Stomach (tissue), 9 donors: ENCODE measurements around the gene TRIO. TPM values are rescaled to one million over a fixed set of nuclear protein-coding genes. Genes with fewer than 3 reads are reported as not detected.

Source experiments
- DNase-seq, 2 donors: peaks; one replicate each; pipeline versions ENCODE4 v3.0.0 to v3.0.0-alpha.2; 2013 to 2019
- H3K27ac ChIP-seq, 5 donors: fragments of 200-600 bp in 4 of 5; sonication (generic) in 4 of 5; one replicate each; pipeline ENCODE4 v1.5.1; 2013 to 2019; ENCODE audit warnings: mild to moderate bottlenecking in 1 of 5, moderate library complexity in 1 of 5
- H3K27me3 ChIP-seq, 3 donors: fragments of 200-600 bp; sonication (generic); one replicate each; pipeline ENCODE4 v1.5.1; 2017 to 2019; ENCODE audit warnings: mixed run types in 1 of 3
- H3K36me3 ChIP-seq, 4 donors: fragments of 200-600 bp; sonication (generic); 1 replicate in 3 of 4; 2 replicates in 1 of 4; pipeline ENCODE4 v1.5.1; 2016 to 2019
- H3K4me1 ChIP-seq, 4 donors: fragments of 200-600 bp; sonication (generic); one replicate each; pipeline ENCODE4 v1.5.1; 2016 to 2019
- H3K4me3 ChIP-seq, 4 donors: fragments of 200-600 bp; sonication (generic) in 3 of 4; one replicate each; pipeline ENCODE4 v1.5.1; 2016 to 2019; ENCODE audit warnings: mild to moderate bottlenecking in 1 of 4
- H3K9me3 ChIP-seq, 4 donors: fragments of 200-600 bp; sonication (generic); one replicate each; pipeline ENCODE4 v1.5.1; 2016 to 2019
- CTCF ChIP-seq, 7 experiments: fragments of 450-650 bp in 4 of 7; fragments of 200-600 bp in 3 of 7; sonication (generic) in 3 of 7; IDR thresholded peaks; one replicate each; pipeline ENCODE4 v1.5.1; 2016 to 2019; ENCODE audit warnings: antibody characterized with exemption in 7 of 7, control low read depth in 2 of 7, mild to moderate bottlenecking in 1 of 7
- EP300 ChIP-seq: sonication (generic); formaldehyde crosslinking; IDR thresholded peaks from one replicate; pipeline ENCODE4 v1.6.1; 2017; ENCODE audit warnings: antibody characterized with exemption
- POLR2A ChIP-seq, 4 donors: fragments of 450-650 bp; IDR thresholded peaks; one replicate each; pipeline ENCODE4 v1.6.1; 2016; ENCODE audit warnings: antibody characterized with exemption in 4 of 4, control low read depth in 2 of 4, mild to moderate bottlenecking in 1 of 4, moderate library complexity in 1 of 4
- POLR2AphosphoS5 ChIP-seq, 3 donors: sonication (generic); formaldehyde crosslinking; IDR thresholded peaks; one replicate each; pipeline ENCODE4 v1.6.1; 2016; ENCODE audit warnings: antibody characterized with exemption in 3 of 3
- WGBS, 5 donors: extraction: QIAGEN DNeasy Blood & Tissue Kit in 3 of 5; methylation state at CpG; one replicate each; pipeline versions ENCODE4 v1.1.5 to v1.1.7; 2013 to 2018; 5-methylcytosine and 5-hydroxymethylcytosine counted together
- intact Hi-C: fragments of 100-400 bp; cut with DNase I; formaldehyde crosslinking; loops from one replicate; pipeline ENCODE4 v1.15.1; 2023; ENCODE audit warnings: low total_unique reads
- polyA plus RNA-seq, 3 donors: library from polyadenylated mRNA; stranded (reverse); fragments of 200-250 nt; gene quantifications; one replicate each; pipeline ENCODE4 v1.2.3, GENCODE V29; 2013
- total RNA-seq, 5 donors: library from RNA; depleted of rRNA; stranded (reverse); fragments of >200 nt; gene quantifications; one replicate each; pipeline versions ENCODE4 v1.1.0 to v1.2.3, GENCODE V29; 2014 to 2016
- donor health status: healthy with polysubstance abuse.
- donor health status: Bipolar disorder and iron deficiency.
- donor health status: healthy.

Gene TRIO
- total and polyA plus RNA-seq, 8 donors, result 9.9 to 558 (median 127) TPM

GRCh38 chr5:14173377-14174229, 30.5 kb downstream of the TRIO start:
- peak overlapping the region in 3 of 5 donors; percentile 28 to 49 (median 48) for H3K27ac ChIP-seq
- no peak for DNase-seq
- H3K9me3 ChIP-seq, result no peaks in the 10 kb centered on the region
- no peaks in the 10 kb centered on the region for H3K27me3 ChIP-seq
- H3K4me1 ChIP-seq, result peaks cover 28 to 84% (median 56%) of the 10 kb centered on the region in 4 donors
- peak overlapping the region in 1 of 4 donors; percentile 25 for H3K4me3 ChIP-seq
- H3K36me3 ChIP-seq, result no peaks in the 10 kb centered on the region
- TF ChIP-seq POLR2A (IDR thresholded peaks at IDR 0.05), result no peak
- TF ChIP-seq EP300, result no peak
- no peak for TF ChIP-seq CTCF (IDR thresholded peaks at IDR 0.05)
- no peak for TF ChIP-seq POLR2AphosphoS5 (IDR thresholded peaks at IDR 0.05)
- intact Hi-C loops, result no loop called here
- WGBS, 5 donors, result 79 to 86% (median 81%) methylated on average over 15 of the region's 15 CpGs

- WGBS, 5 donors, result 53 to 65% (median 64%) methylated on average over 8 of the region's 8 CpGs
- Histone ChIP-seq H3K9me3 (no peaks in the 10 kb centered on the region), H3K4me3 (peak overlapping the region in 1 of 4 donors; percentile 25), H3K36me3 (no peaks in the 10 kb centered on the region), H3K27ac (peak overlapping the region in 3 of 5 donors; percentile 28 to 49 (median 48)), H3K27me3 (no peaks in the 10 kb centered on the region), H3K4me1 (peaks cover 28 to 85% (median 60%) of the 10 kb centered on the region in 4 donors)
- no peak for DNase-seq
- intact Hi-C loops, result no loop called here
- TF ChIP-seq EP300 (no peak), POLR2AphosphoS5 (IDR thresholded peaks at IDR 0.05) (no peak), POLR2A (IDR thresholded peaks at IDR 0.05) (no peak), CTCF (IDR thresholded peaks at IDR 0.05) (no peak)
Observed at GRCh38 chr5:14174230-14174636, 31.1 kb downstream of the TRIO start.

GRCh38 chr5:14175381-14175780, 32.2 kb downstream of the TRIO start:
- 33 to 60% (median 50%) methylated on average over 1 of the region's 1 CpG for WGBS, 5 donors
- intact Hi-C loops, result no loop called here
- Histone ChIP-seq H3K4me3 (no peak overlapping the region), H3K9me3 (no peaks in the 10 kb centered on the region), H3K27ac (no peak overlapping the region), H3K27me3 (no peaks in the 10 kb centered on the region), H3K36me3 (no peaks in the 10 kb centered on the region), H3K4me1 (peaks cover 30 to 80% (median 65%) of the 10 kb centered on the region in 4 donors)
- no peak for DNase-seq
- TF ChIP-seq CTCF (IDR thresholded peaks at IDR 0.05) (no peak), POLR2A (IDR thresholded peaks at IDR 0.05) (no peak), EP300 (no peak), POLR2AphosphoS5 (IDR thresholded peaks at IDR 0.05) (no peak)

- peaks cover 34 to 75% (median 57%) of the 10 kb centered on the region in 4 donors for H3K4me1 ChIP-seq
- H3K4me3 ChIP-seq, result no peak overlapping the region
- no peaks in the 10 kb centered on the region for H3K9me3 ChIP-seq
- DNase-seq, result no peak
- H3K36me3 ChIP-seq, result no peaks in the 10 kb centered on the region
- no peak overlapping the region for H3K27ac ChIP-seq
- intact Hi-C loops, result no loop called here
- TF ChIP-seq EP300 (no peak), CTCF (IDR thresholded peaks at IDR 0.05) (no peak), POLR2AphosphoS5 (IDR thresholded peaks at IDR 0.05) (no peak), POLR2A (IDR thresholded peaks at IDR 0.05) (no peak)
- H3K27me3 ChIP-seq, result no peaks in the 10 kb centered on the region
- WGBS, 5 donors, result 82 to 90% (median 85%) methylated on average over 2 of the region's 2 CpGs
Observed at GRCh38 chr5:14176888-14177287, 33.7 kb downstream of the TRIO start.
